Activated CD4-positive, alpha-beta T cell treated with anti-CD3 and anti-CD28 coated beads, Interleukin-2, amount 50 U/mL, for 1 hour (primary cell): Measurements from ENCODE around the gene PDPN.

ENCODE experiments used
- DNase-seq: peaks from one replicate; pipeline ENCODE4 v3.0.0-alpha.2; 2020

Gene PDPN

GRCh38 chr1:13620825-13621224 is 37.2 kb downstream of the PDPN start:
- DNase-seq = no peak

- no peak for DNase-seq
Observed at GRCh38 chr1:13622446-13622845, 38.8 kb downstream of the PDPN start.

GRCh38 chr1:13623021-13623637 is 39.5 kb downstream of the PDPN start:
- no peak for DNase-seq

- DNase-seq = no peak
Observed at GRCh38 chr1:13624526-13624925, 40.9 kb downstream of the PDPN start.

- DNase-seq = no peak
Observed at GRCh38 chr1:13627127-13627526, 43.5 kb downstream of the PDPN start.

GRCh38 chr1:13628218-13628617 is 44.6 kb downstream of the PDPN start:
- DNase-seq = no peak

- no peak for DNase-seq
Observed at GRCh38 chr1:13628711-13629110, 45.1 kb downstream of the PDPN start.

- DNase-seq = no peak
Observed at GRCh38 chr1:13642306-13643004, 58.8 kb downstream of the PDPN start.

GRCh38 chr1:13643017-13643416 is 59.4 kb downstream of the PDPN start:
- DNase-seq = no peak

GRCh38 chr1:13646521-13646920 is 62.9 kb downstream of the PDPN start:
- no peak for DNase-seq

GRCh38 chr1:13651279-13651678 is 67.6 kb downstream of the PDPN start:
- no peak for DNase-seq

- DNase-seq = no peak
Observed at GRCh38 chr1:13652238-13652637, 68.6 kb downstream of the PDPN start.

GRCh38 chr1:13661539-13661938 is 77.9 kb downstream of the PDPN start:
- DNase-seq = no peak

- no peak for DNase-seq
Observed at GRCh38 chr1:13662493-13662892, 78.9 kb downstream of the PDPN start.

- DNase-seq = no peak
Observed at GRCh38 chr1:13663969-13664368, 80.3 kb downstream of the PDPN start.

GRCh38 chr1:13664451-13664850 is 80.8 kb downstream of the PDPN start:
- no peak for DNase-seq

- no peak for DNase-seq
Observed at GRCh38 chr1:13666317-13666716, 82.7 kb downstream of the PDPN start.
